Measurements from ENCODE around the gene SLC9A9.

The SLC9A9 gene

DNA sequence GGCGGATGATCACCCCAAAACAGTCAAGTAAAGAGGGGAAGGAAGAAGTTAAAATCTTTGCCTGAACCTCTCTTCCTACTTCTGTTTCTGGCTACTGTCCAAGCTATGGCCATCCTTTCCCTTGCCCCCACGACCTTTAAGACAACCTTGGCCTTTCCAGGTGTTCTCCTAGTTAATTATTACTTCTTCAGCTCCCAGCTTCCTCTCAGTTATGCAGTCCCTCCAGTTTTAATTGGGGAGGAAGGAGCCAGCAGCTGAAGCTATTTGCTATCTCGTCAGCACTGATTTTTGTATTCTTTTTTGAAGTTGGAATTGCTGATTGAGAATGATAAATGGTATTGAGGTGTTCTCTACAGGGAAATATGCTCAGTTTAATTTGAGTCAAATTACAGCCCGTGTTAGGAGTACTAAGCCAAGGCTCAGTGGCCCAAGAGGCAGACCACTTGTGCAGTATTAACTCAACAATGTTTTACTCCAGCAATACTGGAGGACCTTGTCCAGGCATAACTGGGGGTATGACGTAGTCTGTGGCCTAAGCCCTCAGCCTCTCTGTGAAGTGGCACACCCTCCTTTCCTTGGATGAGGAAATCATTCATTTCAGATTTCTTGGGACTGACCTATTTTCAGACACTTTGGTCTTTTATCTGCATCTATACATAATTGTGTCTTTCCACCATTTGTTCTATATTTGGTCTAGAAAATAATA lies 336.9 kb downstream of the SLC9A9 start:
- TF ChIP-seq EZH2phosphoT487 (IDR thresholded peaks at IDR 0.05; ENCODE audit: low read depth): no peak
- TF ChIP-seq CTCF (IDR thresholded peaks at IDR 0.05; ENCODE audit: low read depth, low read length): no peak
- H4K20me1 ChIP-seq (ENCODE audit: insufficient read depth, low read length): no peaks in the 10 kb centered on the region
- H3K36me3 ChIP-seq (replicated peaks; ENCODE audit: low read depth, low read length): no peaks in the 10 kb centered on the region
- H3K4me2 ChIP-seq (ENCODE audit: low read length): no peak overlapping the region
- H3K4me1 ChIP-seq (ENCODE audit: low read length): peaks cover 6% of the 10 kb centered on the region
- no peaks in the 10 kb centered on the region for H3K27me3 ChIP-seq (ENCODE audit: low read depth, low read length)
- no peaks in the 10 kb centered on the region for H3K79me2 ChIP-seq (ENCODE audit: low read length)
- no peak overlapping the region for H2AFZ ChIP-seq (ENCODE audit: low read depth, low read length)
- no peak overlapping the region for H3K9ac ChIP-seq (ENCODE audit: low read length)
- no peak overlapping the region for H3K27ac ChIP-seq (ENCODE audit: low read length)
- H3K9me3 ChIP-seq (ENCODE audit: insufficient read depth, low read length): no peaks in the 10 kb centered on the region
- no peak overlapping the region for H3K4me3 ChIP-seq (ENCODE audit: low read length)

GRCh38 chr3:143510601-143511000 lies 337.7 kb downstream of the SLC9A9 start:
- Histone ChIP-seq H3K4me1 (ENCODE audit: low read length) (peaks cover 6% of the 10 kb centered on the region), H2AFZ (ENCODE audit: low read depth, low read length) (no peak overlapping the region), H3K4me2 (ENCODE audit: low read length) (no peak overlapping the region), H3K9me3 (ENCODE audit: insufficient read depth, low read length) (no peaks in the 10 kb centered on the region), H3K4me3 (ENCODE audit: low read length) (no peak overlapping the region), H3K79me2 (ENCODE audit: low read length) (no peaks in the 10 kb centered on the region), H4K20me1 (ENCODE audit: insufficient read depth, low read length) (no peaks in the 10 kb centered on the region), H3K27ac (ENCODE audit: low read length) (no peak overlapping the region), H3K27me3 (ENCODE audit: low read depth, low read length) (no peaks in the 10 kb centered on the region), H3K36me3 (replicated peaks; ENCODE audit: low read depth, low read length) (no peaks in the 10 kb centered on the region), H3K9ac (ENCODE audit: low read length) (no peak overlapping the region)
- TF ChIP-seq EZH2phosphoT487 (IDR thresholded peaks at IDR 0.05; ENCODE audit: low read depth) (no peak), CTCF (IDR thresholded peaks at IDR 0.05; ENCODE audit: low read depth, low read length) (no peak)

DNA sequence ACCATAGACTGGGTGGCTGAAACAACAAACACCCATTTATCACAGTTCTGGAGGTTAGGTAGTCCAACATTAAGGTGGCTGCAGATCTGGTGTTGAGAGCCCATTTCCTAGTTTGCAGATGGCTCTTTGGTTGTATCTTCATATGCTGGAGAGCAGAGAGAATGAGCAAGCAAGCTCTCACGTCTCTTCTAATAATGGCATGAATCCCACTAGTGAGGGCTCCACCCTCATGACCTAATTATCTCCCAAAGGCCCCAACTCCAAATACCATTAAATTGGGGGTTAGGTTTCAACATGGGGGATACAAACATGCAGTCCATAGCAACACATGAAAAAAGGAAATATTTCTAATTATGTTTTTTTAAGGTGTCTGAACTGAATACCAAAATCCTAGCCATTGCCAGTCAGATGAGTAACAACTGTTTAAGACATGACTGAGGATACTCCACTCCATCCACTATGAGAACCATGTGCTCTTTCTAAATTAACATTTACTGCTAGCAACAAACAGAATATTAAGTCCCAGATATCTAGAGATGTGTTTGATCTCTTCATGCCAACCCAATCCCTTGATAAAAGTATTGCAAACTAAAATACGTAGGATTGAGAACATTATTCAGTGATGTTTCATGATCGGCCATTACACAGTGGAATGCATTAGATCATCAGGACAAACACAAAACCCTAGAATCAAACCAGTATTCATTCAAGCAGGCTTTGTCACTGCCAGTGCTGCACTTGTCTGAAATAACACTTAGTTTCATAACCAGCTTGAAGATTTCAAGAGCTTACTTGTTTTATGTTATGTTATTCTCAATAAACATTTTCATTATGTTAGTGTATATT lies 340.3 kb downstream of the SLC9A9 start:
- Histone ChIP-seq H3K27ac (ENCODE audit: low read length) (no peak overlapping the region), H3K36me3 (replicated peaks; ENCODE audit: low read depth, low read length) (no peaks in the 10 kb centered on the region), H3K4me2 (ENCODE audit: low read length) (no peak overlapping the region), H2AFZ (ENCODE audit: low read depth, low read length) (no peak overlapping the region), H3K4me1 (ENCODE audit: low read length) (no peaks in the 10 kb centered on the region), H3K9ac (ENCODE audit: low read length) (no peak overlapping the region), H4K20me1 (ENCODE audit: insufficient read depth, low read length) (no peaks in the 10 kb centered on the region), H3K4me3 (ENCODE audit: low read length) (no peak overlapping the region), H3K27me3 (ENCODE audit: low read depth, low read length) (no peaks in the 10 kb centered on the region), H3K9me3 (ENCODE audit: insufficient read depth, low read length) (no peaks in the 10 kb centered on the region), H3K79me2 (ENCODE audit: low read length) (no peaks in the 10 kb centered on the region)
- TF ChIP-seq CTCF (IDR thresholded peaks at IDR 0.05; ENCODE audit: low read depth, low read length) (no peak), EZH2phosphoT487 (IDR thresholded peaks at IDR 0.05; ENCODE audit: low read depth) (no peak)

DNA sequence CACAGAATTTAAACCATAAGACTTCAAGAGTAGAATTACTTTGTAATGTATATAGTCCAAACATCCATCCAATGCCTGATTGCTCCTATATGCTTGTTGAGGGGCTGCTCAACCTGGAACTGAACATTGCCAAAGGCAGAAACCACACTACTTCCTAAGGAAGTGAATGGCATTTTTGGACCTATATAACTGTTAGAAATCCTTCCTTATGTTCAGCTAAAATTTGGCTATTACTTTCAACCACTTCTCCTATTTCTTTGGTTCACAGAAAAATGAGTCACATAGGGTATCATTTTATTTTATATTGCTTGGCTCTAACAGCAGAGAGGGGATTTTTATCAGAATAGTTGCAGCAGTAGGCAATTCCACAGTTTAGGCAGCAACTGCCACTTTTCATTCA lies 342.1 kb downstream of the SLC9A9 start:
- Histone ChIP-seq H3K4me3 (ENCODE audit: low read length) (no peak overlapping the region), H2AFZ (ENCODE audit: low read depth, low read length) (no peak overlapping the region), H3K9me3 (ENCODE audit: insufficient read depth, low read length) (no peaks in the 10 kb centered on the region), H3K4me2 (ENCODE audit: low read length) (no peak overlapping the region), H3K27me3 (ENCODE audit: low read depth, low read length) (no peaks in the 10 kb centered on the region), H3K27ac (ENCODE audit: low read length) (no peak overlapping the region), H4K20me1 (ENCODE audit: insufficient read depth, low read length) (no peaks in the 10 kb centered on the region), H3K79me2 (ENCODE audit: low read length) (no peaks in the 10 kb centered on the region), H3K9ac (ENCODE audit: low read length) (no peak overlapping the region), H3K4me1 (ENCODE audit: low read length) (no peaks in the 10 kb centered on the region), H3K36me3 (replicated peaks; ENCODE audit: low read depth, low read length) (no peaks in the 10 kb centered on the region)
- TF ChIP-seq CTCF (IDR thresholded peaks at IDR 0.05; ENCODE audit: low read depth, low read length) (no peak), EZH2phosphoT487 (IDR thresholded peaks at IDR 0.05; ENCODE audit: low read depth) (no peak)
